Activated T-helper 1 cell treated with anti-CD3 and anti-CD28 coated beads, Interleukin-2, amount 50 U/mL, for 16 hours (primary cell): Measurements from ENCODE around the gene SENP2.
"Not testable (repeated sequence)": the region's sequence is repeated elsewhere in the genome, so short reads cannot be mapped to it uniquely, and the experiment has no call there.

Experiments
- DNase-seq, 2 donors: peaks; one replicate each; pipeline ENCODE4 v3.0.0-alpha.2; 2020; ENCODE audit warnings: low read depth in 1 of 2, low spot score in 1 of 2

SENP2 gene

GRCh38 chr3:185585859-185586685 is at the start of gene SENP2:
Gene SENP2, plus strand, starts transcription at chr3:185586295. Its CDS starts 119 bp downstream, at chr3:185586414.
- peak; percentile 99 for DNase-seq

- no peak for DNase-seq
These were observed 48.6 kb upstream of the SENP2 start for GRCh38 chr3:185537369-185537970.

GRCh38 chr3:185539934-185540333 is 46.2 kb upstream of the SENP2 start:
- DNase-seq: no peak

- no peak for DNase-seq
These were observed 45.4 kb upstream of the SENP2 start for GRCh38 chr3:185540695-185541094.

GRCh38 chr3:185549122-185549521 is 37.0 kb upstream of the SENP2 start:
- no peak for DNase-seq

- DNase-seq: no peak
These were observed 36.4 kb upstream of the SENP2 start for GRCh38 chr3:185549651-185550111.

GRCh38 chr3:185552358-185552877 is 33.7 kb upstream of the SENP2 start, which contains the start of gene LIPH:
Gene LIPH, minus strand, starts transcription at chr3:185552588. Its CDS starts 117 bp downstream, at chr3:185552471.
- DNase-seq: no peak

- no peak for DNase-seq
These were observed 31.0 kb upstream of the SENP2 start for GRCh38 chr3:185555101-185555501.

- no peak for DNase-seq
These were observed 30.2 kb upstream of the SENP2 start for GRCh38 chr3:185555860-185556347.

- not testable (repeated sequence) for DNase-seq
These were observed 29.5 kb upstream of the SENP2 start for GRCh38 chr3:185556640-185557039.

GRCh38 chr3:185558395-185558794 is 27.7 kb upstream of the SENP2 start:
- DNase-seq: no peak

- no peak for DNase-seq
These were observed 26.4 kb upstream of the SENP2 start for GRCh38 chr3:185559706-185560090.

- no peak for DNase-seq
These were observed 25.4 kb upstream of the SENP2 start for GRCh38 chr3:185560676-185561075.

- no peak for DNase-seq
These were observed 24.6 kb upstream of the SENP2 start for GRCh38 chr3:185561374-185561943.

GRCh38 chr3:185561958-185562357 is 24.1 kb upstream of the SENP2 start:
- no peak for DNase-seq

GRCh38 chr3:185572183-185572582 is 13.9 kb upstream of the SENP2 start:
- DNase-seq: no peak

- not testable (repeated sequence) for DNase-seq
These were observed 10.8 kb upstream of the SENP2 start for GRCh38 chr3:185575108-185575869.

GRCh38 chr3:185582236-185582635 is 3.9 kb upstream of the SENP2 start:
- DNase-seq: no peak

GRCh38 chr3:185582871-185583270 is 3.2 kb upstream of the SENP2 start:
- DNase-seq: no peak

GRCh38 chr3:185583925-185584324 is 2.2 kb upstream of the SENP2 start:
- DNase-seq: no peak

GRCh38 chr3:185584686-185585085 is 1.4 kb upstream of the SENP2 start:
- no peak for DNase-seq
